Measurements from ENCODE around the gene TBXAS1. TPM values are rescaled to one million over a fixed set of nuclear protein-coding genes. Genes with fewer than 3 reads are reported as not detected.

The TBXAS1 gene
- polyA plus RNA-seq, 3 donors = 24.4 to 34.5 (median 30.7) TPM

- no peak for DNase-seq (ENCODE audit: extremely low read depth in 1 of 11, low read depth in 9 of 11, low spot score in 4 of 11)
Measured at GRCh38 chr7:140062118-140062527, 233.1 kb downstream of the TBXAS1 start.

GRCh38 chr7:140062528-140063299, 233.7 kb downstream of the TBXAS1 start, which contains the start of gene PARP12:
Gene PARP12, minus strand, starts transcription at chr7:140062951. Its CDS starts 104 bp downstream, at chr7:140062847.
- DNase-seq (ENCODE audit: extremely low read depth in 1 of 11, low read depth in 9 of 11, low spot score in 4 of 11) = peak; percentile 50 to 72 (median 64)

GRCh38 chr7:140067052-140067451, 238.0 kb downstream of the TBXAS1 start:
- DNase-seq (ENCODE audit: extremely low read depth in 1 of 11, low read depth in 9 of 11, low spot score in 4 of 11) = no peak

- no peak for DNase-seq (ENCODE audit: extremely low read depth in 1 of 11, low read depth in 9 of 11, low spot score in 4 of 11)
Measured at GRCh38 chr7:140068033-140068432, 239.0 kb downstream of the TBXAS1 start.

GRCh38 chr7:140069298-140069949, 240.4 kb downstream of the TBXAS1 start:
- DNase-seq (ENCODE audit: extremely low read depth in 1 of 11, low read depth in 9 of 11, low spot score in 4 of 11) = no peak

Other genes with a start within 250 kb of the TBXAS1 start
- gene HIPK2, start 51.3 kb upstream of the TBXAS1 start, polyA plus RNA-seq (ENCODE audit: insufficient read length in 3 of 3) = 100 to 1,000 TPM in 1 of 3 donors, 10 to 100 TPM in 2; 95.7 to 105 (median 99.3) TPM
- gene PARP12, start 233.7 kb downstream of the TBXAS1 start, polyA plus RNA-seq (ENCODE audit: insufficient read length in 3 of 3) = 10 to 100 TPM; 12.5 to 24.7 (median 13.4) TPM

Measured in renal cortex interstitium (tissue), 11 donors.